HTERT RPE-1 (cell line): Measurements from ENCODE around the gene GPR3.
"Not testable (repeated sequence)": the region's sequence is repeated elsewhere in the genome, so short reads cannot be mapped to it uniquely, and the experiment has no call there.

Experiments
- in situ Hi-C: fragments of 300-500 bp; cut with MboI; formaldehyde crosslinking; loops from 4 replicates; pipeline ENCODE4 v1.14.3; 2020; ENCODE audit warnings: low sequenced_read_pairs

The GPR3 gene

GRCh38 chr1:27398405-27399149 lies 6.2 kb downstream of the GPR3 start:
- in situ Hi-C loops = no loop called here

- in situ Hi-C loops = no loop called here
These were observed 7.0 kb downstream of the GPR3 start for GRCh38 chr1:27399251-27400025.

DNA sequence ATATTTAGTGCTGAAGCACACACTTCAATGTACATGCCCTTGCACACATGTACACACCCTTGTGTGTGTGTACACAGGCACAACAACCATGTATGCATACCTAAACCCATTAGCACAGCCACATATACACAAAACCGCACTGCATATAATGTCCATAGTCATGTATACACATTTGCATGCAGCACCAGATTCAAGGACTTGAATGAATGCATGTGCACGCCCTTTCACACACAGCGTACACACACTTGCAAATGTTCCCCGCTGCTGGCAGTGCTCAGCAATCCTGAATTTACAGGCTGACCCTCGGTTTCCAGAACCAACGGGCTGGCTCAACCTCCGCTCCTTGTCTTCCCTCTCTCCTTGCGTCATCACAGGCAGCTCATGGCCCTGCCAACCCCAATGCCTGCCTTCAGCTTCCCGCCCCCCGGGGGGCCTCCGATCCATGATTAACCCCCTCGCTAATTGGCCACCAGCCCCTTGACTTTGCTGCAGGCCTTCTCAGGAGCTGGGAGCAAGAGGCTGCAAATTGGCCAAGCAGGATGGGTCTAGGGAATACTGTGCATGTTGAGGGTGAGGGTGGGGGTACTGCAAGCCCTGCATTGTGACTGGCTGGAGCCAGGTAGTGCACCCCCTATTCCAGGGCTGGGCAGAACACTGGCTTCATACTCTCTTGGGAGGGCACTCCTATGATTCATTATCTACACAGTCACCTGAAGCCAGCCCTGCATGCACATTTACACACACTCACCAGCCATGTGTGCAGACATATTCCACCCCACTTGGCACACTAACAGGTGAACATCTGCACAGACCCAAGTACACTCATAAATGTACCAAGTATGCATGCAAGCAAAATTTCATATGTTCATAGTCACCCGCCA lies 7.9 kb downstream of the GPR3 start:
- in situ Hi-C loops = no loop called here

DNA sequence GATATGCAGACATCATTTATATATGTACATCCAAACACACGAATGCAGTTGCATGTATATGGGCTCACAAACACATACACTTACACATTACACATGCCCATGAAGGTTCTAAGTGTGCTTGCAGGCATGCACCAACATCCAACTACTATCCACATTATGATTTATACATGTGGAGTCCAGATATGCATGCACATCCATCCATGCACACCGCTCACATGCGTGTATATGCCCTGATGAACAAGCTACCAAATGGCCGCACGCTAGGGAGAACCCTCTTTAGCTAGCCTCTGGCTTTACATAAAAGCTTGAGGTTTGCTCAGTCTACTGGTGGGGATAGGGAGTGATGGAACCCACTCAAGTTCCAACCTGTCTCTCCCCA lies 8.5 kb downstream of the GPR3 start:
- in situ Hi-C loops = no loop called here

DNA sequence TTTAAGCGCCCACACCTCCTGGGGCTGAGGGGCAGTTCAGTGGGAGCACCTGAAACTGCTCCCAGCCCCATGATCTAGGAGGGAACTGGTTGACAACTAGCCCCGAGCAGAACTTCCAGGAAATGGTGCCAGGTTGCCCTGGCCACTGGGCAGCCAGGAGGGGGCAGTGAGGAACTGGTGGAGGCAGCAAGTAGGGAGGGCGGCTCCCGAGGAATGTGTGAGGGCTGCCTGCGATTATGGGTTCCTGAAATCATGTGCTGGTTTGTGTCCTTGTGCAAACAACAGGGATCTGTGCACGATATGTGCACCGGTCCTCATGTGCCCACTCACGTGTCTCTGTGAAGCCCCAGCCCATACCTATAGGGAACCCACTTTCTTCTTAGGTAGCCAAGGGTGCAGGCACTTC lies 9.9 kb downstream of the GPR3 start:
- in situ Hi-C loops = no loop called here

DNA sequence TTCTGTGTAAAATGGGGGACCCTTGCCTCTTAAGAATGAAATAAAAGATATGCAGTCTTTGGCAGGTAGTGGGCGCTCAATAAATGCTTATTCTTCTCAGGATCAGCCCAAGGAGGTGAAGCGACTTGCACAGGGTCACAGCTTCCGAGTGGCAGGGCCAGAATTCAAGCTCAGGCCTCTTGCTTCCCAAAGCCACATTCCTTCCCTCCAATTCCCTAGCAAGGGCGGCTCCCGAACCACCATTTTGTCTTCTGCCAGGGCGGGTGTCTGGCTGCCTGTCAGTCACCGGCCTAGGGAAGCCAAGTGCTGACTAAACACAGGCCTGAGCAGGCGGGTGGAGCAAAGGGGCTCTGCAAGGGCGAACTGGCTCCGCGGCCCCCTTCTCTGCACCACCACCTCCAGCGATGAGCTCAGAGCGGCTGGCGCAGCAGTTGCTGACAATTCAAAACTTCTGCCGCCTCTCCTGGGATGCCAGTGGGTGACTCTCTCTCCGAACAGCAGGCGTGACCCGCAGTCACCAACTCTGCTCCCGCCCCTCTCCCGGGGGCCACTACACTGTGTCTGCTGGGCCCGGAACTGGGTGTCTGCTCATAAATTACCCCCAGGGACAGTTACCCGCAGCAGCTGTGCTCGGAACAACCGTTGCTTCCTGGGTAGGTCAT lies 10.8 kb downstream of the GPR3 start:
- in situ Hi-C loops = no loop called here

- in situ Hi-C loops = no loop called here
These were observed 11.5 kb downstream of the GPR3 start for GRCh38 chr1:27403931-27404330.

DNA sequence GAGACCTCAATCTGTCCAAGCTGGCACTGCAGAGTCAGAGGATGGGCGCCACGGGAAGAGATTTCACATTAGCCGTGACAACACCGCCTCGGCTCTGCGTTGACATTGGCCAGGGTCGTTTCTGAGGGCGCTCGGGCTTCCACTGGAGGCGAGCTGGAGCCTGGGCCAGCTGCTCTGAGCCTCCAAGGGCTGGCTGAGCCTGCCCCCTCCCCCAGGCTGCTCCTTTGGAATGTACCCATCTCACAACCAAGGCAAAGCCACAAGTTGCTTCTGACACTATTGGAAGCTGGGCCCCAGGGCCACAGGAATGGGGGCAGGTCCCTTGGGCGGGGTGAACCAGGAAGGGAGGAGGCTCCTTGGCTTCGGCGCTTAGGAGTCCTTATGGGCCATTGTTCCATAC lies 12.7 kb downstream of the GPR3 start:
- in situ Hi-C loops = no loop called here

DNA sequence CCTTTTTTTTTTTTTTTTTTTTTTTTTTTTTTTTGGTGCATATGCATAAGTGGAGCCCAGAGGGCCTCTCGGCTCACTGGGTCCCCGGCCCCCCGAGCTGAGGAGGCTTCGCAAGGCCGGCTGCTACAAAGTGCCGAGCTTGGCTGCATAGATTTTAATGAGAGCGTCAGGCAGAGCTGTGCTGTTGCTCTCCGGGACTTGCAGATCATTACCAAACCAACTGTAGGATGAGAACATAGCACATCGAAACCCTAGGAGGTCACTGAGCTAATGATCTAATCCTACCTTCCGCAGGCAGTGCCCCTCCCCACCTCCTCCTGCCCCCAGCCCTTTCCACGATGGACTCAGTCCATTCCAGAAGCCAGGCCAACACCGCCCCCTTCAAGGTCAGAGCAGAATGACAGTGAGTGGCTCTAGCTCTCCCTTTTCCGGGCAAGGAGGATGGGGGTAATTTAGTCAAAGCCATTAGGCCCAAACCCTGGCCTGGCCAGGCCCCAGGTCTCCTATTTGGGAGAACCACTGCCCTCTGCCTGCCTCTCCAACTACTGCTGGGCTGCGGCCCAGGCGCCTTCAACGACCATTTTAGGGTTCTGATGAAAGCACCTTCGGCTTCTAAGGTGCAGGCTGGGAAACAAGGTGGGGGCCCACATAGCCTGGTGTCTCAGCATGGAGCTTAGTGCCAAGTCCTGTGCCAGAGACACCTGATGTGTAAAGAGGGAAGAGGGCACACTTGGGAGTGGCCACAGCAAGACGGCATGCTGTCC lies 13.4 kb downstream of the GPR3 start:
- in situ Hi-C loops = not testable (repeated sequence)

- in situ Hi-C loops = no loop called here
These were observed 13.9 kb downstream of the GPR3 start for GRCh38 chr1:27406362-27406680.

DNA sequence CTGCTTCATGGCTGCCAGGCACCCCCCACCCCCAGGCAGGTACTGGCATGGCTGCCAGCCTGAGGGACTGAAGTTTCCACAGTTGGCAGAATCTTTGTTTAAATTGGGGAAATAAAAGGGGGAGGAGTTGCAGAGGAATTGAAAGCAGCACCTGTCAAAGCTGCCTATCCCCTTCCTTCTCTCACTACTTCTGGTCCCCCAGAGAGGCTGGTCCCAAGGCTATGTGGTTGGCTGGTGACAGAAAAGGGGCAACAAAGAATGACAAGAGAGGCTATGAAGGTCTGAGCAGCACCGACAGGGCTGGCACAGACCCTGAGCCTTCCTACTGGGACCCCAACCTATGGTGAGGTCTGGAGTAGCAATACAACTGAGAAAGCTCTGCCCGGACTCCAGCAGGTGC lies 14.4 kb downstream of the GPR3 start:
- in situ Hi-C loops = not testable (repeated sequence)

DNA sequence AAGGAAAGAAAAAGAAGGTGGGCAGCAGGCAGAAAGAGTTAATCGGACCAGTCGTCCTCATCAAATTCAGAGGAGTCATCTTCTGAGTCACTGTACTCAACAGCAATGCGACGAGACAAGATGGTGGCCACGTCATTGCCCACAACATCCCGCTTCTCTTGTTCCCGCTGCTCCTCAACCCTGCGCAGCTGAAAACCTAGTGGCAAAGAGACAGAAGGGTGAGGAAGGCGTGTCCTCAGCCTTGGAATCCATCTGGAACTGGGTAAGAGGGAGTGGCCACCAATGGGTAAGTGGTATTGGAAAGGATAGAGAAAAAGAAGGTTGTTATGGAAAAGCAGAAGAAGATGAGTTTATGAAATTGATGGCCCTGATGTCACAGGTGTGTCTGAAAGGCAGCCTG lies 15.7 kb downstream of the GPR3 start:
- in situ Hi-C loops = no loop called here

- in situ Hi-C loops = no loop called here
These were observed 17.2 kb downstream of the GPR3 start for GRCh38 chr1:27409669-27410068.

- in situ Hi-C loops = no loop called here
These were observed 18.3 kb downstream of the GPR3 start for GRCh38 chr1:27410709-27411108.

DNA sequence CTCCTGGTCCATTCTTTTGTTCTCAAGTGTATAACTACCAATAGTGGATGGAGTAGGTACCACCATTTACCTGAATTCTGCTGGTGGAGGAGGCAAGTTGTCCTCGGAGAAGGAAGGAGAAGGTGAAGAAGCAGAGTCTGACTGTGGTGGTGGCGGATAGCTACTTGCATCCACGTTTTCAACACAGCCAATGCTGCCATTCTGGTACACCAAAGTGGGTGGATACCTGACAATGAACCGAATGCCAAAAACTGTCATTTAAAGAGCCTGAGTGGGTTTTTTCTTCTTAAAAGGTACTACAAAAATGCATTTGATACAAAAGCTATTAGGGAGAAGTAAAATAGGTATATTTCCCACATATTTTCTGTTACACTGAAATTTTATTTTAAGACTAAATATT lies 20.1 kb downstream of the GPR3 start:
- in situ Hi-C loops = no loop called here

GRCh38 chr1:27413004-27413403 lies 20.6 kb downstream of the GPR3 start:
- in situ Hi-C loops = no loop called here

GRCh38 chr1:27414091-27414490 lies 21.7 kb downstream of the GPR3 start:
- in situ Hi-C loops = no loop called here

DNA sequence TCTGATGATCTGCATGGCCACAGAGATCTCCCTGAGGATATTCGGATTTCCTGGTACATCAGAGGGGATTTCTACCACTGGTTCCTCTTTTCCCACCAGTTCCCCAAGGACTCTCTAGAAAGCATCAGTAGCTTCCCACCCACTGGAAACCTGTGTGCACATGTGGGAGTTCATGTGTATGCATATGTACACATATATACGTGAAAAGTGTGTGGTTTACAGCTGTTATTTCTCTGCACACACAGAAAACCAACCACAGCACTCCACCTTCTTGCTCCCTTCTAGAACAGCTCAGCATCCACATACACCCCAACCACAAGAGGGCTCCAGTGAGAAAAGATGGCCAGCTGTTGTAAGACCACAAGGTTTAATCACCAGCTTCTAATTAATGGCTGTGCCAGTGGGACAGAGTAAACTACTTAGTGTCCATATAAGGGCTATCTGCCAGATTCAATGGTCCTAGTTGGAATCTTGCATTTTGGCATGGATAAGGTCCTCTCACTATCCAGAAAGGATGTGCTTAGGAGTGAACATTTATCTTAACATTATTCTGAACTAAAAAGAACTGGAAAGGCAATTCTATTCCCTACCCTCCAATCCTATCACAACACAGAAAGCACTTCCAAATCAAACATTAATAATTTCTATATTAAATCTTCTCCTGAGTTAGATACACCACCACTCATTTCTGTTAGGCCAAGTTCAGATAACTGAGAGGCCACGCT lies 24.1 kb downstream of the GPR3 start:
- in situ Hi-C loops = no loop called here

DNA sequence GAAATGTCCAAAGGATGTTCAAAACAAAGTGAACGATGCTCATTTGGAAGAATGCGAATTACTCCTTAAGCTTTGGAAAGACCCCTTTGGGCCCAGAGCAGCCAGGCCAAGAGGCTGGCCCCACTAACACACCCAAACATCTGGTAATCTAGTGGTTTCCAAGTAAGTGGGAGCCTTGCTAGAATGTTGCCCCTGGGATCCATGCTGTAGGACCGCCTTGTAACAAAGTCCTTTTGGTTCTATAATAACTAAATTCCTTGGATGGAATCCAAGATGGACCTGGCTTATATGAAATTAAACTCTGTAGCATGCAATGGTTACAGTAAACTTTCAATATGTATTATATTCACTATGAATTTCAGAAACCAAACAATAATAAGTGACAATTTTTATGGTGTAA lies 25.3 kb downstream of the GPR3 start:
- in situ Hi-C loops = no loop called here
